ENCODE results near the gene KRTAP9-8. TPM values are rescaled to one million over a fixed set of nuclear protein-coding genes. Genes with fewer than 3 reads are reported as not detected.

Gene KRTAP9-8
- total and polyA plus RNA-seq, 2 of the 8 experiments (the other 6 are each of a cell fraction or from before 2014, with no cell fraction given), result not detected

- no peak within 1 kb of the TSS for H4K5ac ChIP-seq (ENCODE audit: insufficient read length, low read depth, low read length)
- FAIRE-seq (no peak), DNase-seq (ENCODE audit: low read depth in 1 of 2, low spot score in 2 of 2) (no peak)
- no peak within 1 kb of the TSS for H2BK120ac ChIP-seq (replicated peaks; ENCODE audit: low read depth, low read length)
- CTCF ChIA-PET (ENCODE audit: partially characterized antibody), result no interaction called here
- H2BK20ac ChIP-seq (ENCODE audit: low read length), result no peak within 1 kb of the TSS
- H3K56ac ChIP-seq (replicated peaks; ENCODE audit: insufficient read length, low read depth, low read length), result no peak within 1 kb of the TSS
- no peak within 1 kb of the TSS for H2BK12ac ChIP-seq (ENCODE audit: low read depth, low read length)
- no peaks in the 10 kb centered on the region for H4K20me1 ChIP-seq (replicated peaks in 1 of 2; ENCODE audit: control insufficient read depth in 1 of 2, insufficient read depth in 2 of 2, low read length in 2 of 2)
- H3K9ac ChIP-seq (replicated peaks in 1 of 4; ENCODE audit: extremely low read depth in 1 of 4, low read depth in 3 of 4, low read length in 3 of 4), result no peak within 1 kb of the TSS
- no peak within 1 kb of the TSS for H3K18ac ChIP-seq (ENCODE audit: extremely low read depth, low read length)
- no peak within 1 kb of the TSS for H3K14ac ChIP-seq (ENCODE audit: insufficient read length)
- H3K4me1 ChIP-seq (replicated peaks in 1 of 4; ENCODE audit: control insufficient read depth in 3 of 4, insufficient read depth in 4 of 4, low read length in 3 of 4), result no peaks in the 10 kb centered on the region
- no peak within 1 kb of the TSS for H4K91ac ChIP-seq (replicated peaks; ENCODE audit: insufficient read length, low read length)
- no peaks in the 10 kb centered on the region for H3K79me1 ChIP-seq (ENCODE audit: low read depth, low read length)
- H2BK15ac ChIP-seq (ENCODE audit: low read length), result no peak within 1 kb of the TSS
- H3K4me3 ChIP-seq (ENCODE audit: extremely low read depth in 1 of 4, insufficient read depth in 2 of 4, low read depth in 3 of 4, low read length in 4 of 4), result no peak within 1 kb of the TSS
- H2BK5ac ChIP-seq (ENCODE audit: low read depth, low read length), result no peak within 1 kb of the TSS
- H3K23me2 ChIP-seq (ENCODE audit: low read depth, low read length), result no peaks in the 10 kb centered on the region
- H3K27me3 ChIP-seq (replicated peaks in 1 of 4; ENCODE audit: control insufficient read depth in 3 of 4, extremely low read depth in 1 of 4, insufficient read depth in 3 of 4, low read length in 3 of 4), result no peaks in the 10 kb centered on the region
- WGBS, 2 experiments (ENCODE audit: extremely low coverage in 1 of 2, insufficient coverage in 1 of 2, insufficient read length in 1 of 2, insufficient replicate concordance in 2 of 2, low coverage in 1 of 2, low lambda C conversion rate in 2 of 2, missing lambda C conversion rate in 1 of 2), result 94% methylated on average over 2 of the region's 2 CpGs; no CpG with 5 or more reads in 1 of the 2 experiments
- no peak within 1 kb of the TSS for H3K4me2 ChIP-seq (ENCODE audit: insufficient read depth in 1 of 2, low read depth in 2 of 2, low read length in 2 of 2)
- H3K27ac ChIP-seq (ENCODE audit: low read depth, low read length), result no peak within 1 kb of the TSS
- H3K23ac ChIP-seq (ENCODE audit: insufficient read length), result no peak within 1 kb of the TSS
- no peaks in the 10 kb centered on the region for H3K36me3 ChIP-seq (ENCODE audit: control insufficient read depth in 2 of 4, insufficient read depth in 4 of 4, low read length in 3 of 4)
- POLR2A ChIA-PET (ENCODE audit: partially characterized antibody), result no interaction called here
- no peaks in the 10 kb centered on the region for H3K79me2 ChIP-seq (ENCODE audit: control insufficient read depth in 1 of 2, insufficient read depth in 2 of 2, low read length in 2 of 2)
- no peaks in the 10 kb centered on the region for H3K9me3 ChIP-seq (ENCODE audit: insufficient read depth in 2 of 2, low read depth in 1 of 2, low read length in 1 of 2)
- H3K4ac ChIP-seq (replicated peaks; ENCODE audit: insufficient read length, low read depth, low read length), result no peak within 1 kb of the TSS
- no peak within 1 kb of the TSS for H2AFZ ChIP-seq (ENCODE audit: low read length)
- H4K8ac ChIP-seq (ENCODE audit: extremely low read depth, insufficient read depth, low read length), result no peak within 1 kb of the TSS
- no peak within 1 kb of the TSS for H2AK5ac ChIP-seq (ENCODE audit: low read depth, low read length)
- TF ChIP-seq SRF (IDR thresholded peaks at IDR 0.05; ENCODE audit: low read depth, low read length) (no peak), CHD2 (IDR thresholded peaks at IDR 0.05; ENCODE audit: low read length) (no peak), KDM1A (IDR thresholded peaks at IDR 0.05; ENCODE audit: borderline replicate concordance, low read length) (no peak), BRCA1 (IDR thresholded peaks at IDR 0.05; ENCODE audit: low read depth, low read length) (no peak), TBP (IDR thresholded peaks at IDR 0.05; ENCODE audit: low read depth, low read length) (no peak), RBBP5 (IDR thresholded peaks at IDR 0.05; ENCODE audit: borderline replicate concordance, low read depth, low read length) (no peak), BACH1 (IDR thresholded peaks at IDR 0.05; ENCODE audit: low read length) (no peak), SP4 (IDR thresholded peaks at IDR 0.05; ENCODE audit: low read length) (no peak), RNF2 (IDR thresholded peaks at IDR 0.05; ENCODE audit: borderline replicate concordance, low read depth, low read length, missing control alignments, poor library complexity, severe bottlenecking) (no peak), SAP30 (IDR thresholded peaks at IDR 0.05; ENCODE audit: insufficient read depth, insufficient replicate concordance, low read length) (no peak), FOSL1 (IDR thresholded peaks at IDR 0.05; ENCODE audit: insufficient read depth, low read depth, low read length) (no peak), MAX (IDR thresholded peaks at IDR 0.05) (no peak), SIRT6 (IDR thresholded peaks at IDR 0.05; ENCODE audit: low read length) (no peak), HDAC6 (IDR thresholded peaks at IDR 0.05; ENCODE audit: low read depth, low read length) (no peak), SIN3A (conservative IDR thresholded peaks at IDR 0.05 in 1 of 2, IDR thresholded peaks at IDR 0.05 in 1 of 2; ENCODE audit: low read depth in 1 of 2, low read length in 2 of 2) (no peak)
Measured at GRCh38 chr17:41265078-41265477, 27.3 kb downstream of the KRTAP9-8 start, which contains the start of gene KRTAP9-6. KRTAP9-6 (plus strand) TSS chr17:41265378; CDS start chr17:41265378, 0 bp downstream.

All from H1 (cell line).